Adipose tissue (tissue), 3 donors: ENCODE measurements around the gene BTRC. TPM values are rescaled to one million over a fixed set of nuclear protein-coding genes. Genes with fewer than 3 reads are reported as not detected.
A peak's percentile ranks its signal among the peaks of the same experiment; 100 is the strongest.
"Not testable (repeated sequence)": the region's sequence is repeated elsewhere in the genome, so short reads cannot be mapped to it uniquely, and the experiment has no call there.

Experiments used
- H3K27ac ChIP-seq: one replicate; pipeline ENCODE4 v1.5.1; 2013; ENCODE audit warnings: low read depth, low read length
- WGBS, 3 donors: extraction: QIAGEN DNeasy Blood & Tissue Kit; methylation state at CpG; one replicate each; pipeline ENCODE4 v1.1.7; 2013; 5-methylcytosine and 5-hydroxymethylcytosine counted together
- polyA plus RNA-seq, 3 donors: library from polyadenylated mRNA; stranded (reverse); fragments of 200-250 nt; gene quantifications; one replicate each; pipeline ENCODE4 v1.2.3, GENCODE V29; 2013
- donor health status: healthy with polysubstance abuse.
- donor health status: Bipolar disorder and iron deficiency.
- donor health status: healthy.

Gene BTRC
- polyA plus RNA-seq, 3 donors: 3.7 to 4.9 (median 4.4) TPM

- WGBS, 3 donors: 83 to 90% (median 88%) methylated on average over 10 of the region's 10 CpGs
Observed at GRCh38 chr10:101580486-101581399, 226.8 kb downstream of the BTRC start.

GRCh38 chr10:101585841-101586240 lies 231.9 kb downstream of the BTRC start:
- 95 to 97% (median 96%) methylated on average over 9 of the region's 9 CpGs for WGBS, 3 donors
- H3K27ac ChIP-seq: no peak overlapping the region

More at GRCh38 chr10:101580486-101581399, 226.8 kb downstream of the BTRC start:
- H3K27ac ChIP-seq: no peak overlapping the region

- WGBS, 3 donors: 1% methylated on average over 49 to 50 of the region's 50 CpGs
- H3K27ac ChIP-seq: peak within 1 kb of the TSS; percentile 68
Observed at GRCh38 chr10:101587725-101588653, 234.0 kb downstream of the BTRC start, which contains the start of the genes DPCD and POLL. TSS of gene DPCD (plus strand) at chr10:101588321. CDS start at chr10:101588337, 16 bp downstream. TSS of gene POLL (minus strand) at chr10:101588257. CDS start at chr10:101587360, 897 bp downstream.

GRCh38 chr10:101588879-101589278 lies 234.9 kb downstream of the BTRC start:
- 68 to 73% (median 73%) methylated on average over 5 of the region's 5 CpGs for WGBS, 3 donors
- H3K27ac ChIP-seq: no peak overlapping the region

GRCh38 chr10:101593331-101593730 lies 239.4 kb downstream of the BTRC start:
- WGBS, 3 donors: 69 to 84% (median 76%) methylated on average over 2 of the region's 2 CpGs

GRCh38 chr10:101595591-101596433 lies 241.8 kb downstream of the BTRC start:
- no peak overlapping the region for H3K27ac ChIP-seq
- 70 to 89% (median 80%) methylated on average over 13 of the region's 13 CpGs for WGBS, 3 donors

More at GRCh38 chr10:101593331-101593730, 239.4 kb downstream of the BTRC start:
- not testable (repeated sequence) for H3K27ac ChIP-seq

- no peak overlapping the region for H3K27ac ChIP-seq
- WGBS, 3 donors: 75 to 87% (median 85%) methylated on average over 14 of the region's 14 CpGs
Observed at GRCh38 chr10:101597091-101597900, 243.3 kb downstream of the BTRC start.

GRCh38 chr10:101601541-101601940 lies 247.6 kb downstream of the BTRC start:
- H3K27ac ChIP-seq: no peak overlapping the region
- 44 to 95% (median 69%) methylated on average over 1 of the region's 1 CpG for WGBS, 3 donors

GRCh38 chr10:101602761-101603398 lies 248.9 kb downstream of the BTRC start:
- H3K27ac ChIP-seq: no peak overlapping the region
- 57 to 65% (median 60%) methylated on average over 6 of the region's 6 CpGs for WGBS, 3 donors

Other genes starting within 250 kb of the BTRC start
- under 1 TPM in 2 of 3 donors, not detected in 1; 0.02 to 0.09 TPM for gene TLX1, start 222.9 kb upstream of the BTRC start, polyA plus RNA-seq
- not detected for gene LBX1, start 124.7 kb upstream of the BTRC start, polyA plus RNA-seq
- gene POLL, start 234.1 kb downstream of the BTRC start, polyA plus RNA-seq: 10 to 100 TPM; 18.2 to 32.2 (median 20.9) TPM
- gene DPCD, start 234.2 kb downstream of the BTRC start, polyA plus RNA-seq: 10 to 100 TPM; 12.4 to 31.7 (median 12.7) TPM